Endothelial cell of umbilical vein (primary cell): ENCODE measurements around the gene RNF111. TPM values are rescaled to one million over a fixed set of nuclear protein-coding genes. Genes with fewer than 3 reads are reported as not detected.

ENCODE experiments used
- BruUV-seq: library from RNA; stranded (reverse); fragments of 400-500 nt; replicated peaks from 2 replicates; lab custom pipeline; 2021; lab: Mats Ljungman, UMichigan
- CTCF ChIA-PET: fragments of 300-600, 350-600 bp; sonication (Branson Sonifier 250); formaldehyde crosslinking; loops from one replicate; lab custom pipeline; 2021; ENCODE audit warnings: antibody characterized with exemption, inconsistent platforms; lab: Charles Lee
- POLR2A ChIA-PET: fragments of 300-600, 350-600 bp; sonication (Branson Sonifier 250); formaldehyde crosslinking; loops from one replicate; lab custom pipeline; 2021; ENCODE audit warnings: antibody characterized with exemption, inconsistent platforms; lab: Charles Lee
- DNase-seq: peaks from one replicate; pipeline ENCODE4 v3.0.0-alpha.2; 2011; ENCODE audit warnings: low read depth, low spot score
- FAIRE-seq: peaks from 2 replicates; lab custom pipeline; 2011; peaks lifted over from hg19 to GRCh38; lab: Jason Lieb, UNC
- H2AFZ ChIP-seq: 2 replicates; pipeline ENCODE4 v1.6.0; 2012; ENCODE audit warnings: low read depth, low read length, control low read depth, inconsistent platforms
- H3K27ac ChIP-seq: 2 replicates; pipeline ENCODE4 v1.5.1; 2011; ENCODE audit warnings: low read depth, mild to moderate bottlenecking, control low read depth, low read length, moderate library complexity; ENCODE audit not compliant: insufficient read depth
- H3K27me3 ChIP-seq, 2 experiments: 2 replicates each; pipeline versions ENCODE4 v1.6.0 to v1.6.1; 2011; ENCODE audit warnings: low read length in 2 of 2, mixed read lengths in 1 of 2; ENCODE audit not compliant: control insufficient read depth in 2 of 2, insufficient read depth in 2 of 2
- H3K36me3 ChIP-seq, 2 experiments: 2 replicates in 1 of 2; 3 replicates in 1 of 2; pipeline ENCODE4 v1.5.1; 2011; ENCODE audit warnings: low read length in 2 of 2, mild to moderate bottlenecking in 1 of 2, moderate library complexity in 1 of 2; ENCODE audit not compliant: control insufficient read depth in 2 of 2, insufficient read depth in 2 of 2; ENCODE audit errors: extremely low read depth in 1 of 2
- H3K4me1 ChIP-seq: 3 replicates; pipeline ENCODE4 v1.5.1; 2011; ENCODE audit warnings: mild to moderate bottlenecking, low read length; ENCODE audit not compliant: control insufficient read depth, insufficient read depth; ENCODE audit errors: extremely low read depth
- H3K4me2 ChIP-seq: 2 replicates; pipeline ENCODE4 v1.6.1; 2011; ENCODE audit warnings: low read length, control low read depth, mixed read lengths; ENCODE audit not compliant: insufficient read depth
- H3K4me3 ChIP-seq, 3 experiments: fragments of 200-600 bp in 1 of 3; sonication (generic), shearing (Covaris generic) in 1 of 3; replicated peaks in 1 of 3; 2 replicates each; pipeline ENCODE4 v1.5.1; 2011 to 2016; ENCODE audit warnings: control low read depth in 3 of 3, low read length in 3 of 3, mild to moderate bottlenecking in 2 of 3, inconsistent platforms in 1 of 3, low read depth in 1 of 3, moderate library complexity in 1 of 3; ENCODE audit not compliant: insufficient read depth in 1 of 3
- H3K79me2 ChIP-seq: 2 replicates; pipeline ENCODE4 v1.6.0; 2012; ENCODE audit warnings: low read length, inconsistent platforms; ENCODE audit not compliant: control insufficient read depth, insufficient read depth
- H3K9ac ChIP-seq: replicated peaks from 2 replicates; pipeline ENCODE3; 2011; ENCODE audit warnings: low read length, control low read depth; ENCODE audit not compliant: insufficient read depth; ENCODE audit errors: extremely low read depth
- H3K9me1 ChIP-seq: replicated peaks from 3 replicates; pipeline ENCODE4 v1.6.0; 2011; ENCODE audit warnings: mild to moderate bottlenecking, low read length; ENCODE audit not compliant: control insufficient read depth, insufficient read depth; ENCODE audit errors: extremely low read depth
- H3K9me3 ChIP-seq: replicated peaks from 2 replicates; pipeline ENCODE4 v1.5.1; 2012; ENCODE audit warnings: low read length, inconsistent platforms; ENCODE audit not compliant: control insufficient read depth, insufficient read depth
- H4K20me1 ChIP-seq: replicated peaks from 2 replicates; pipeline ENCODE3; 2011; ENCODE audit warnings: mild to moderate bottlenecking, low read length; ENCODE audit not compliant: control insufficient read depth, insufficient read depth; ENCODE audit errors: extremely low read depth
- CTCF ChIP-seq, 2 donors: IDR thresholded peaks; 1 replicate in 1 of 2; 2 replicates in 1 of 2; pipeline ENCODE4 v1.5.1; 2011; ENCODE audit warnings: low read length in 2 of 2, mild to moderate bottlenecking in 2 of 2, moderate library complexity in 2 of 2, control low read depth in 1 of 2, inconsistent platforms in 1 of 2, low read depth in 1 of 2; ENCODE audit not compliant: insufficient read depth in 1 of 2; ENCODE audit errors: extremely low read depth in 1 of 2
- EZH2 ChIP-seq: IDR thresholded peaks from 2 replicates; pipeline ENCODE4 v1.6.1; 2012; ENCODE audit warnings: borderline replicate concordance, low read depth, mild to moderate bottlenecking, moderate library complexity, low read length, inconsistent platforms; ENCODE audit not compliant: severe bottlenecking
- FOS ChIP-seq: IDR thresholded peaks from 2 replicates; pipeline ENCODE4 v1.6.1; 2011; ENCODE audit warnings: mild to moderate bottlenecking, low read length, moderate library complexity, borderline replicate concordance; ENCODE audit not compliant: insufficient read depth
- GATA2 ChIP-seq: IDR thresholded peaks from 2 replicates; pipeline ENCODE4 v1.7.0; 2011; ENCODE audit warnings: low read depth, mild to moderate bottlenecking, moderate library complexity, mixed read lengths, low read length; ENCODE audit not compliant: insufficient read length, insufficient read depth
- JUN ChIP-seq: IDR thresholded peaks from 2 replicates; pipeline ENCODE4 v1.6.1; 2011; ENCODE audit warnings: borderline replicate concordance, low read depth; ENCODE audit not compliant: insufficient read length, insufficient read depth
- MAX ChIP-seq: IDR thresholded peaks from 2 replicates; pipeline ENCODE4 v1.6.1; 2011; ENCODE audit not compliant: insufficient read depth, insufficient read length
- MYC ChIP-seq: IDR thresholded peaks from one replicate; pipeline ENCODE4 v1.6.1; 2011; ENCODE audit warnings: mild to moderate bottlenecking, low read depth, low read length
- POLR2A ChIP-seq: IDR thresholded peaks from 2 replicates; pipeline ENCODE4 v1.6.1; 2012; ENCODE audit warnings: low read depth, mild to moderate bottlenecking, control low read depth, low read length
- POLR2AphosphoS5 ChIP-seq: IDR thresholded peaks from 2 replicates; pipeline ENCODE4 v1.6.1; 2012; ENCODE audit warnings: low read depth, mild to moderate bottlenecking, control low read depth, low read length, moderate library complexity; ENCODE audit not compliant: insufficient read depth
- dilution Hi-C: fragments of 300-500 bp; cut with MboI; formaldehyde crosslinking; loops from one replicate; pipeline ENCODE4 v1.15.0; 2019; ENCODE audit warnings: low sequenced_read_pairs; ENCODE audit not compliant: extremely low pct_ligation_motif_present
- intact Hi-C: fragments of 100-400 bp; cut with micrococcal nuclease; formaldehyde crosslinking; loops from one replicate; pipeline ENCODE4 v1.10.0; 2022
- polyA plus RNA-seq, 4 experiments: library from polyadenylated mRNA; depleted of rRNA in 3 of 4; stranded (reverse) in 3 of 4; unstranded in 1 of 4; fragments of >200 nt; gene quantifications; 2 replicates each; pipeline versions ENCODE4 v1.2.1 to v1.2.3, GENCODE V29; 2011 to 2012; ENCODE audit warnings: missing spikeins in 1 of 4
- total RNA-seq: library from RNA; stranded (reverse); gene quantifications from 2 replicates; pipeline ENCODE4 v1.2.3, GENCODE V29; 2021

The RNF111 gene
- total and polyA plus RNA-seq, 2 donors (not counting 3 experiments of a cell fraction or from before 2014, with no cell fraction given), result 22.3 to 42.6 TPM

- H3K27ac ChIP-seq, result no peak overlapping the region
- H3K9ac ChIP-seq, result no peak overlapping the region
- H3K79me2 ChIP-seq, result peaks cover 92% of the 10 kb centered on the region
- H2AFZ ChIP-seq, result no peak overlapping the region
- peaks cover 17% of the 10 kb centered on the region for H4K20me1 ChIP-seq
- H3K4me1 ChIP-seq, result peaks cover 7% of the 10 kb centered on the region
- dilution Hi-C loops, result no loop called here
- H3K9me1 ChIP-seq, result no peaks in the 10 kb centered on the region
- H3K9me3 ChIP-seq, result no peaks in the 10 kb centered on the region
- H3K27me3 ChIP-seq, result no peaks in the 10 kb centered on the region
- no TSS peak for BruUV-seq
- POLR2A ChIA-PET, result no interaction called here
- DNase-seq, result no peak
- no peak for FAIRE-seq
- no peak for TF ChIP-seq POLR2A
- no peak for TF ChIP-seq FOS
- TF ChIP-seq MAX, result no peak
- TF ChIP-seq MYC, result no peak
- no peak for TF ChIP-seq EZH2
- TF ChIP-seq GATA2, result no peak
- no peak for TF ChIP-seq POLR2AphosphoS5
- no peak for TF ChIP-seq JUN
- TF ChIP-seq CTCF (IDR thresholded peaks at IDR 0.05; ENCODE audit: extremely low read depth in 1 of 2, insufficient read depth in 1 of 2, low read depth in 1 of 2, low read length in 2 of 2), result no peak
- no peak overlapping the region for H3K4me3 ChIP-seq
- intact Hi-C loops, result no loop called here
- H3K36me3 ChIP-seq, result peaks cover 0 to 5% of the 10 kb centered on the region in 2 experiments
- CTCF ChIA-PET, result interaction anchor here (1.1 to 1.6 kb wide), 5 partner anchors 11 to 499 kb away, joined by 3 read pairs; no protein-coding TSS in a partner anchor
- no peak overlapping the region for H3K4me2 ChIP-seq
Observed at GRCh38 chr15:59002418-59002859, 15.0 kb downstream of the RNF111 start.
